Upper lobe of left lung (tissue), 4 donors: ENCODE measurements around the gene ZC3H7B.

Experiments used
- POLR2A ChIP-seq, 4 donors: fragments of 450-650 bp; IDR thresholded peaks; one replicate each; pipeline ENCODE4 v1.5.1; 2016 to 2017; ENCODE audit warnings: antibody characterized with exemption in 4 of 4, mild to moderate bottlenecking in 2 of 4
- POLR2AphosphoS5 ChIP-seq, 2 donors: sonication (generic); formaldehyde crosslinking; IDR thresholded peaks; one replicate each; pipeline ENCODE4 v1.5.1; 2017; ENCODE audit warnings: antibody characterized with exemption in 2 of 2
- TF ChIP-seq, protein P1 (sequence below), 6 experiments: fragments of 450-650 bp in 4 of 6; fragments of 200-600 bp in 2 of 6; sonication (generic) in 2 of 6; IDR thresholded peaks; one replicate each; pipeline ENCODE4 v1.5.1; 2016 to 2019; ENCODE audit warnings: antibody characterized with exemption in 6 of 6

DNA sequence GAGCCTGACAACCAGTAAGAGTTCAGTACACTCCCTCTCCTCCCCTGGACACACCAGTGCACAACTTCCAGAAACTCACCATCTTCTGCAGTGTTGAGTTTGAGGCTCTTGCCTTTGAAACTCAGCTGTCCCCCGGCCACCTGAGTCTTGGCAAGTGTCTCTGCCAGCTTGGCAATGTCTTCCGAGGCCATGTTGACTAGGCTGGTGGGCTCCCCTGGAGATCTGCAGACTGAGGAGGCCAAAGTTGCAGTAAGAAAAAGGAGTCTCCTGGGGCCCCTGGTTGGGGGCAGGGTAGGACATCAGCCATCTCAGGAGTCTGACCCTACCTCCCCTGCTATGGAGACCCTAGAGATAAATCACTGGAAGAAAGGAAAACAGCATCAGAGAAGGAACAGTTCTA, 20.5 kb upstream of the ZC3H7B start:
- TF ChIP-seq POLR2AphosphoS5 (IDR thresholded peaks at IDR 0.05) (no peak), POLR2A (IDR thresholded peaks at IDR 0.05) (no peak)
- TF ChIP-seq, protein P1, sequence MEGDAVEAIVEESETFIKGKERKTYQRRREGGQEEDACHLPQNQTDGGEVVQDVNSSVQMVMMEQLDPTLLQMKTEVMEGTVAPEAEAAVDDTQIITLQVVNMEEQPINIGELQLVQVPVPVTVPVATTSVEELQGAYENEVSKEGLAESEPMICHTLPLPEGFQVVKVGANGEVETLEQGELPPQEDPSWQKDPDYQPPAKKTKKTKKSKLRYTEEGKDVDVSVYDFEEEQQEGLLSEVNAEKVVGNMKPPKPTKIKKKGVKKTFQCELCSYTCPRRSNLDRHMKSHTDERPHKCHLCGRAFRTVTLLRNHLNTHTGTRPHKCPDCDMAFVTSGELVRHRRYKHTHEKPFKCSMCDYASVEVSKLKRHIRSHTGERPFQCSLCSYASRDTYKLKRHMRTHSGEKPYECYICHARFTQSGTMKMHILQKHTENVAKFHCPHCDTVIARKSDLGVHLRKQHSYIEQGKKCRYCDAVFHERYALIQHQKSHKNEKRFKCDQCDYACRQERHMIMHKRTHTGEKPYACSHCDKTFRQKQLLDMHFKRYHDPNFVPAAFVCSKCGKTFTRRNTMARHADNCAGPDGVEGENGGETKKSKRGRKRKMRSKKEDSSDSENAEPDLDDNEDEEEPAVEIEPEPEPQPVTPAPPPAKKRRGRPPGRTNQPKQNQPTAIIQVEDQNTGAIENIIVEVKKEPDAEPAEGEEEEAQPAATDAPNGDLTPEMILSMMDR (IDR thresholded peaks at IDR 0.05): no peak
